ENCODE data around the gene S100PBP. TPM values are rescaled to one million over a fixed set of nuclear protein-coding genes. Genes with fewer than 3 reads are reported as not detected.
"Not testable (repeated sequence)": the region's sequence is repeated elsewhere in the genome, so short reads cannot be mapped to it uniquely, and the experiment has no call there.

The S100PBP gene
- polyA plus RNA-seq, 3 donors = 31.7 to 46.5 (median 37.2) TPM

DNA sequence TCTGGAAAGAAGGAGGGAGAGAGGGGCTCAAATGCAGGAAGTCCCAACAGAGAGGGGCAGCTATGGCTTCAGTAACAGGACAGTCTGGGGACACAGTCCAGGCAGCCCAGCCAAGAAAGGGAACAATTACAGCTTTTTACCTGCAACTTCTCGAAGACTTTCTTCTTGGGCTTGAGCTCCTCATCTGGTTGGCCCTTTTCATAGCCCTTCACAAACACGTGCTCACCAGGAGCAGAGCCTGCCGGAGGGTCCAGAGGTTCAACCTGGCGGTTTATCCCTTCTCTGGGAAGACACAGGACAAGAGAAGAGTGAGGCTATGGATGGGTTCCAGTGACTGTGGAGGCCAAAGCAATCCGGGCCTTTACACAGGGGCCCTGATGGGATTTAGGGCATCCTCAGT, 38.2 kb upstream of the S100PBP start:
- no peak for DNase-seq (ENCODE audit: extremely low read depth in 1 of 11, low read depth in 9 of 11, low spot score in 4 of 11)

DNA sequence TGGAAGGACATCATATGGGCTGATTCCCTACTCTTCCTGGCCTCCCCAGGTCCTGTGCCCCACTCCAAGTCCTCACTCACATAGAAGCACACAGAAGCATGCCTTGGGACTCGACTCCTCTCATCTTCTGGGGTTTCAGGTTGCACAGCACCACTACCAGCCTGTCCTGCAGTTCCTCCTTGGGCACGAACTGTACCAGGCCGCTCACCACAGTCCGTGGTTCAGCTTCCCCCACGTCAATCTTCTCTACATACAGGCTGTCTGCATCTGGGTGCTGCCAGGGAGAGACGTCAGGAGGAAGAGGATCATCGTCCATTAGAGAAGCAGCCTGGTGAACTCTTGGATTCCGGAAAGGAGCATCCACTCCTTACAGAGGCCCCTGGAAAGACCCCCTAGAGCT, 37.4 kb upstream of the S100PBP start:
- DNase-seq (ENCODE audit: extremely low read depth in 1 of 11, low read depth in 9 of 11, low spot score in 4 of 11) = no peak

- DNase-seq (ENCODE audit: extremely low read depth in 1 of 11, low read depth in 9 of 11, low spot score in 4 of 11) = no peak
Observed at GRCh38 chr1:32780628-32781234, 36.7 kb upstream of the S100PBP start.

DNA sequence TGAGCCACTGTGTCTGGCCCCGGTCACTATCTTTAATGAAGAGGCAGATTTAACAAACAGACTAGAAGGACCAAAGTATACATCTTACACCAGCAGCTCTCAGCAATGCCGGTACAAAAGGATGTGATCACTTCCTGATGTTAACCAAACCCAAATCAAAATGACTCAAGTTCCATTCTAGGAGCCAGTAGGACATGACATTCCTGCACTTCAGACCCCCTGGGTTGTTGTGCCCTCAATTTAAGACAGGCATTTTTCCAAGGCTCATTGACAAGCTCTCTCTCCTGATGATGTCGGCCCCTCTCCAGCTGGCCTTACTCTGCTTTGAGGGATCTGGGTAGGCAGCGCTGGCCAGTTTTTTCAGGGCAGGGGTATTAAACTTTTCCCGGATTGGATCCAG, 35.4 kb upstream of the S100PBP start:
- no peak for DNase-seq (ENCODE audit: extremely low read depth in 1 of 11, low read depth in 9 of 11, low spot score in 4 of 11)

DNA sequence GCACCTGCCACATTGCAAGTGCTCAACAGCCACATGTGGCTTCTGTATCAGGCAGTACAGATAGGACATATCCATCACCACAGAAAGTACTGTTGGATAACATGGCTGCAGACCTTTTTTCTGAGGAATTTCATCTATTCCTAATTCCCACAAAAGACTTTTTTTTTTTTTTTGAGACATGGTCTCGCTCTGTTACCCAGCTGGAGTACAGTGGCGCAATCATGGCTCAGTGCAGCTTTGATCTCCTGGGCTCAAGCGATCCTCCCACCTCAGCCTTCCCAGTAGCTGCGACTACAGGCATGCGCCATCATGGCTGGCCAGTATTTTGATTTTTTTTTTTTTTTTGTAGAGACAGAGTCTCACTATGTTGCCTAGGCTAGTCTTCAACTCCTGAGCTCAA, 33.6 kb upstream of the S100PBP start:
- DNase-seq (ENCODE audit: extremely low read depth in 1 of 11, low read depth in 9 of 11, low spot score in 4 of 11) = no peak

DNA sequence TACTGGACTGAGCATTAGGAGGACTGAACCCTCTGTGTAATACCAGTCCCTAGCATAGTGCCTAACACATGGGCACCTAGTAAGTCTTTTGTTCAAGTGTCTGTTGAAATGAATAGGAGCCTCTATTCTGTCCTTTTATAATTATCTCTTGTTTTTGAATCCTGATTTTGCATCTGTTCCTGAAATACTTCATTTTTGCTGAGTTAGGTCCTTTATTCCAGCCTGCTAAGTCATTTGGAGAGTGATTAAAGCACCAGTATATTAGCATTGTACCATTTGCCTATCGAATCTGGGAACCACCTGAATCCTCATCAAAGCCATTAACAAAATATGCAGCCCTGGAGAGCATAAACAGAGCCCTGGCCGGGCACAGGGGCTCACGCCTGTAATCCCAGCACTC, 32.6 kb upstream of the S100PBP start:
- DNase-seq (ENCODE audit: extremely low read depth in 1 of 11, low read depth in 9 of 11, low spot score in 4 of 11) = no peak

- DNase-seq (ENCODE audit: extremely low read depth in 1 of 11, low read depth in 9 of 11, low spot score in 4 of 11) = no peak
Observed at GRCh38 chr1:32786856-32787255, 30.6 kb upstream of the S100PBP start.

DNA sequence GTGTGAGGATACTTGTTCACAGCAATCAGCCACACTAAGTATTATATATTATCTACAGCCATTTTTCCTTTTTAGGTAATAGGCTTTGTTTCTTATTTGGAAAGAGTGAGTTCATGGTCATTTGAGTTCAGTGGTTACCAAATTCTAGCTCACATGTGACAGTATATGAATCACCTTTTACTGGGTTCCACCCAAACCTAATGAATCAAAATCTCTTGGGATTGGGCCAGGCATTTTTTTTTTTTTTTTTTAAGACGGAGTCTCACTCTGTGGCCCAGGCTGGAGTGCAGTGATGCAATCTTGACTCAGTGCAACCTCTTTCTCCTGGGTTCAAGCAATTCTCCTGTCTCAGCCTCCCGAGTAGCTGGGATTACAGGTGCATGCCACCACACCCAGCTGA, 28.1 kb upstream of the S100PBP start:
- DNase-seq (ENCODE audit: extremely low read depth in 1 of 11, low read depth in 9 of 11, low spot score in 4 of 11) = not testable (repeated sequence)

DNA sequence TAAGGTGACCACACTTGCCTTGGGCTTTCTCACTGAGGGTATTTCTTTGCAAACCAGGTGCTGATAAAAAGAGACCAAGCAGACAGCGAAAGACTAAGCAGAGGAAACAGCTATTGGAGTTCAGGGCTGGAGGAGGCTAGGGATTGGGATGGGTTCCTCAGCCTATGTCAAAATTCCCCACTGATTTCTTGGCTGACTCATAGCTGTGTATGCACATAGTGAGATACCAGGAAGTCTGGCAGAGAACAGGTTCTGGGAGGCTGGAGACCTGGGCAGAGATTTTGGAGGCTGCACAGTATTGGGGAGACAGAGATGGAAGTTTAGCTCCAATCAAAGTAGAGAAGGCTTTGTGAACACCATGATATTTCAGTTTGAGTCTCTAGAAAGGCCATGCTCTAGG, 25.6 kb upstream of the S100PBP start:
- DNase-seq (ENCODE audit: extremely low read depth in 1 of 11, low read depth in 9 of 11, low spot score in 4 of 11) = no peak

GRCh38 chr1:32795763-32796162, 21.7 kb upstream of the S100PBP start:
- not testable (repeated sequence) for DNase-seq (ENCODE audit: extremely low read depth in 1 of 11, low read depth in 9 of 11, low spot score in 4 of 11)

GRCh38 chr1:32797456-32797855, 20.0 kb upstream of the S100PBP start:
- no peak for DNase-seq (ENCODE audit: extremely low read depth in 1 of 11, low read depth in 9 of 11, low spot score in 4 of 11)

DNA sequence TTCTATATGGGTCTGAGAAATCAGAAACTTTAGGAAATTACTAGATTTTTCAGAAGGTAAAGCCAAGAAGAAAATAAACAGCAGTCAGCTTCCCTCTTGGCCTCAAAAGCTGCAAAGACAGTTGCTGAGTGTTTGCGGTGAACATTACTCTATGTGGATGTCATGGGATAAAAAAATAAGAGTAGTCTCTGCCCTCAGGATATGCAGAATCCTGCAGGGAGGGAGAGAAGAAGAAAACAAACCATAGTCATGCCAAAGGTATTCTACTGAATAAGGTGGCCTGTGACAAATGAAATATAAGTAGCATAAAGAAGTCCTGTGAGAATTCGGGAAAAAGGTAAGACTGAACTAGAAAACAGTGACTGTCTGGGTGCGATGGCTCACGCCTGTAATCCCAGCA, 19.3 kb upstream of the S100PBP start:
- no peak for DNase-seq (ENCODE audit: extremely low read depth in 1 of 11, low read depth in 9 of 11, low spot score in 4 of 11)

DNA sequence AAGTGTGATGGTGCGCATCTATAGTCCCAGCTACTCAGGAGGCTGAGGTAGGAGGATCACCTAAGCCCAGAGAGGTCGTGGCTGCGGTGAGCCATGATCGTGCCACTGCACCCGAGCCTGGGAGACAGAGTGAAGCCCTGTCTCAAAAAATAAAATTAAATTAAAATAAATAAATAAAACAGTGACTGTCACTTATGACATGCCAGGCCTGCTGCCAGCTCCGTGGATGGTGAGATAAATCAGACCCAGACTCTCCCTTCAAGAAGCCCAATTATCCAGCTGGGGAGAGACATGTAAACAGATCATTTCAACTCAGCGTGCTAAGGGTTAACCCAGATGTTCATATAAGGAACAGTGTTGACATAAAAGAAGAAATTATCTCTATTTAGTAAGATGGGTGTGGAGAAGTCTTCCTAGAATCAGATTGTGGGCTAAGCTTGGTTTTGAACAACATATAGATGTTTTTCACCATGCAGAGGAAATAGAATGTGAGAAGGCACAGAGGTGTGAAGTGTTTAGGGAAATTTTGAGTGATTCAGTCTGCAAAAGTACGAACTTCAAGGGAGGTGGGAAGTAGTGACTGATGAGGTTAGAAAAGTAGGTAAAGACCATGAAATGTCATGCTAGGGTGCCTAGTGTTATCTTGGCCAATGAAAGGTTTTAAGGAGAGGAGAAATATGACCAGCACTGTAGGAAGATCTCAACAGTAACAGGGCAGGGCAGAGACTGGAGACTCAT, 18.6 kb upstream of the S100PBP start:
- DNase-seq (ENCODE audit: extremely low read depth in 1 of 11, low read depth in 9 of 11, low spot score in 4 of 11) = no peak

DNA sequence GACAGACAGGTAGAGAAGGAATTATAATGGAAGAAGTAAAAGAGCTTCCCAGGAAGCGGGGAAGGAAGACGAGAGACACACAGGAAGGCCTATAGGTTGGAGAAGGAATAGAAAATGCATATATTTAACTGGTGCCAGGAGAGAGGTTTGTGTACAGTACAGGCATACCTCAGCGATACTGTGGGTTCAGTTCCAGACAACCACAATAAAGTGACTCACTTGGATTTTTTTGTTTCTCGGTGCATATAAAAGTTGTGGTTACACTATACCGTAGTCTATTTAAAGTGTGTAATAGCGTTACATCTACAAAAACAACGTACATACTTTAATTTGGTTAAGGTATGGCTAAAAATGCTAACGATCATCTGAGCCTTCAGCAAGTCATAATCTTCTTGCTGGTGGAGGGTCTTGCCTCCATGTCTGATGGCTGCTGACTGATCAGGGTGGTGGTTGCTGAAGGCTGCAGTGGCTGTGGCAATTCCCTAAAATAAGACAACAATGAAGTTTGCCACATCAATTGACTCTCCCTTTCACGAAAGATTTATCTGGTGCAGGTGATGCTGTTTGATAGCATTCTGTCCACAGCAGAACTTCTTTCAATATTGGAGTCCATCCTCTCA, 16.2 kb upstream of the S100PBP start:
- DNase-seq (ENCODE audit: extremely low read depth in 1 of 11, low read depth in 9 of 11, low spot score in 4 of 11) = no peak

- not testable (repeated sequence) for DNase-seq (ENCODE audit: extremely low read depth in 1 of 11, low read depth in 9 of 11, low spot score in 4 of 11)
Observed at GRCh38 chr1:32804460-32804859, 13.0 kb upstream of the S100PBP start.

GRCh38 chr1:32806290-32806689, 11.2 kb upstream of the S100PBP start:
- no peak for DNase-seq (ENCODE audit: extremely low read depth in 1 of 11, low read depth in 9 of 11, low spot score in 4 of 11)

DNA sequence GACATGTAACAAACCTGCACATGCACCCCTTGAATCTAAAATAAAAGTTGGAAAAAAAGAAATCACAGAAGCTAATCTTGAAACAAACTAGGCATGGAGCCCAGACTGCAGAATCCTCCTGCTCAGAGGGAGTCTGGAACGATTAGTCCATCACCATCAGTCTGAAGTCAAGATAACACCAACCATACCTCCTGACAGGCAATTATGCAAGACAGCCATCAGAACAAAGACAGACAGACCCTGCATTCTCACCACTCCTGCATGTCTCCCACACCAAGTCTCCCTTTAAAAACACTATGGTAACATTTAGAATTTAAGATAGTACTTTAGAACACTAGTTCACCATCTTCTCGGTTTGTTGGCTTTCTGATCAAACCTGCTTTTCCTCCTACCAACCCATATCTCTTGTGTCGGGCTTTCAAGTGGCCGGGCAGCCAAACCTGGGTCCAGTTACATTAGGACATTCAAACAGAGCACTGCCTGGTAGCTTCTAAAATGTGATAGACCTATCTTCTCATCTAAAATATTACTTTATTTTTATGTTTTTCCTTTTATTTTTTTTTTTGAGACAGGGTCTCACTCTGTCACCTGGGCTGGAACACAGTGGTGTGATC, 10.4 kb upstream of the S100PBP start:
- no peak for DNase-seq (ENCODE audit: extremely low read depth in 1 of 11, low read depth in 9 of 11, low spot score in 4 of 11)

GRCh38 chr1:32808580-32808979, 8.9 kb upstream of the S100PBP start:
- DNase-seq (ENCODE audit: extremely low read depth in 1 of 11, low read depth in 9 of 11, low spot score in 4 of 11) = no peak

- DNase-seq (ENCODE audit: extremely low read depth in 1 of 11, low read depth in 9 of 11, low spot score in 4 of 11) = no peak
Observed at GRCh38 chr1:32810358-32810757, 7.1 kb upstream of the S100PBP start.

- no peak for DNase-seq (ENCODE audit: extremely low read depth in 1 of 11, low read depth in 9 of 11, low spot score in 4 of 11)
Observed at GRCh38 chr1:32811265-32811664, 6.2 kb upstream of the S100PBP start.
